GM19372 (cell line): ENCODE measurements around the gene OTOP2.
"Not testable (repeated sequence)": the region's sequence is repeated elsewhere in the genome, so short reads cannot be mapped to it uniquely, and the experiment has no call there.

Source experiments
- ATAC-seq: cut with Tn5 transposase; IDR thresholded peaks from one replicate; pipeline ENCODE4 v1.9.1; 2021; ENCODE audit warnings: mild to moderate bottlenecking, low read depth, moderate library complexity; ENCODE audit not compliant: unreplicated experiment

The OTOP2 gene

DNA sequence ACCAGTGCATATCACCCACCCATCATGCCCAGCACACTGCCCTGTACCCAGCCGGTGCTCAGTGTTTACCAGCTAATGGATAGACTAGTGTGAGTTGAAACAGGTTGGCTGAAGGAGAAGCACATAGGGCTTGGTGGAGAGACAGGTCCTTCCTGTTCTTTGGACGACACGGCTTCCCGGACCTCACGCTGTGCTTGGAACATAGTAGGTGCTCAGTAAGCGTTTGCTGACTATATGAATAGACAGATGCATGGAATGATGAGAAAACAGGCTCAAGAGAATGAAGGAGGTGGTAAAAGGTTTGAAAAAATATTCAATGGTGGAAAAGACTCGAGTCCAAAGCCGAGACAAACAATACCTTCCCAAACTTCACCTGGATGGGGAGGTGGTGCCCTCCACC, 23.9 kb upstream of the OTOP2 start:
- ATAC-seq, result no peak

DNA sequence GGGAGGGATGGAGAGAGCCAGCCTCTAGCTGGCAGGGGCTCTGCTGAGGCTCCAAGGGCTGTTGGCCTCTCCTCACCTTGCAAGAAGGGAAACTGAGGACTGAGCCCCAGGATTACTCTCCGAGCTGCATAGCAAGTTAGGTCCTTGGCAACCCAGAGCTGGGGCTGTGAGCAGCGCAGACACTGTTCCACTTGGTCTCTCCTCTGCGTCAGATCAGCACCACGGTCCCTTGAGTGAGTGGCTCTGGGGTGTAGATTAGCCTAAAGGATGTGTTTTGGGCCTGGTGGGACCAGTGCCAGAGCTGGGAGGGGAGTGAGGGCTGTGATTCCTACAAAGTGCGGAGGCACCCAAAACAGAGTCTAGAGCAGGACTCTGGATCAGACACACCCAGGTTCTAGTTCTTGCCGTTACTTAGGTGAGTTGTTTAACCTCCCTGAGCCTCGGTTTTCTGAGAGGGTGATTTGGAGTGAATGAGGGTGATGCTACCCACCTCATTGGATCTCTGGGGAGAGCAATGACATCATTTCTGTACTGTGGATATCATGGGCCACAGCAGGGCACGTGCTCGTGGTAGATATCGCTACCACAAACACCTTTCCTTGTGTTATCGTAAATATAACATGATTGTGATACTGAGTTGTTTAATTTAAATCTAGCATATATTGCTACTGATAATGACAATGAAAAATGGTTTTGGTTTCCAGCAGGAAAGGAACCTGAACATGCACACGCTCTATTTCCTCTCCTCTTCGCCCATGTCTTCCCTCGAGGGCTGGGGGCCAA, 22.5 kb upstream of the OTOP2 start:
- ATAC-seq, result no peak

- no peak for ATAC-seq
Measured at GRCh38 chr17:74903034-74903433, 21.0 kb upstream of the OTOP2 start.

- no peak for ATAC-seq
Measured at GRCh38 chr17:74903671-74904070, 20.4 kb upstream of the OTOP2 start.

DNA sequence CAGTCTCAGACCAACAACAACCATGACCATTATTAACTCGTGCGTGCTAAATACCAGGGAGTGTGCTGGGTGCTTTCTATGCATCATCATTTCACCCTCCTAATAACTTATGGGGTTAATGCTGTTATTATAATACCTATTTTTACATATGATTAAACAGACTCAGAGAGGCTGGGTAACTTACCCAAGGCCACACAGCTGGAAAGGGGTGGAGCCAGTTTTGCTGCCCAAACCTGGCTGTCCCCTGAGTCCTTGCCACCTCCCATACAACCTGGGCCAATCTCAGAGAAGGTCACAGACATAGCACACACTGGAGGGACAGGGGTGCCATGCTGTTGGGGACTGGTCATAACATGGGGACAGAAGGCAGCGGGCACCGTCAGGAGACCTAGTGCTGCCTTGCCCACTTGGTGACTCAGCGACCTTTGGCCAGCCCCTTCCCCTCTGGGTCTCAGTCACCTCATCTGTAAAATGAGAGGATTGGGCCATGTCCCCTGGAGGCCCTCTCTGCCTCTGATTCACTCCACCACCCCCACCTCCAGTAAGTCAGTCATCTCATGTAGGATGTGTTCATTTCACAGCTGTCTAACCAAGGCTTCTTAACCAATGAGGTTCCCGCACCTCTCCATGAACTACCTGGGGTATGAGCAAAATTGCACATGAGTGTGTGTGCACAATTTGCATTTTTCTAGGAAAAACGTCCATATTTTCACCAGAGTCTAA, 19.2 kb upstream of the OTOP2 start:
- no peak for ATAC-seq

GRCh38 chr17:74906214-74906793, 17.8 kb upstream of the OTOP2 start:
- not testable (repeated sequence) for ATAC-seq

GRCh38 chr17:74907012-74907411, 17.1 kb upstream of the OTOP2 start:
- ATAC-seq, result no peak

- not testable (repeated sequence) for ATAC-seq
Measured at GRCh38 chr17:74909097-74909496, 15.0 kb upstream of the OTOP2 start.

DNA sequence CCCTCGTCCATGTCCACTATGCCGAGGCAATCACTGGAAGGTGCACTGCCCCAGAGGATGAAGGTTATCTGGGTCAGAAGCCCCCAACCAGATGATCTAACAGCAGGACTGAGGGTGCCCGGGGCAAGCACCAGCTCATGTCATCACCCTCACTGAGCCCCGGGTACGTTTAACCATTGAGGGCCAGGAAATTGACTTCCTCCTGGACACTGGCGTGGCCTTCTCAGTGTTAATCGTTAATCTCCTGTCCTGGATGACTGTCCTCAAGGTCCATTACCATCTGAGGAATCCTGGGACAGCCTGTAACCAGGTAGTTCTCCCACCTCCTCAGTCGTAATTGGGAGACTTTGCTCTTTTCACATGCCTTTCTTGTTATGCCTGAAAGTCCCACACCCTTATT, 12.7 kb upstream of the OTOP2 start:
- ATAC-seq, result not testable (repeated sequence)

DNA sequence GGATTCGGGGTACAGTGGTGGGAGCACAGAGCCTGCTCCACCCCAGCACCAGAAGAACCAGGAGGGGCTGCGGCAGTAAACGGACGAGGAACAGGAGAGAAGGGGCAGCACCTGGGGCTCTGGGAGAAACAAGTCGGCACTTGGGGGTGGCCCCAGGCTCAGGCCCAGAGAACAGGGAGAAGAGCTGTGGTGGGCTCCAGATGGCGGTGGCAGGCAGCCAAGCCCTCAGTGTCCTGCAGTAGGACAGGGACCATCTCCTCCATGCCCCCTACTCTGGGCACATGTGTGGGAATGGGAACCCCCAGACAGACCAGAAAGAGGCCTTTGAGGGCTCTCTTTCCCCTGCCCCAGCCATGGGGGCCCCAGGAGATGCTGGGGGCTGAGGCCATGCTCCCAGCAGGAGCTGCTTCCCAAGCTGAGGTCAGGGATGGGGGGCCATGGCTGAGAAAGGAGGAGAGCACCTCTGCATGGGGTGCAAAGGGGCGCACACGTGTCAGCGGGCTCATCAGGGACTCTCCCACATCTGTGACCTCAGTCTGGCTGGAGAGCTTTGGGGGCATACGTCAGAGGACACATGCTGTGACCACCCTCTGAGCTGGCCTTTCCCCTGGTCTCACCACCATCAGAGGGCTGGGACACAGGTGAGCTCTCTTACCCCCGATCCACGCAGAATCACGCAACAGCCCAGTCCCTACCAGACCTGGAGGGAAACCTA, 7.8 kb upstream of the OTOP2 start:
- ATAC-seq, result no peak

GRCh38 chr17:74916851-74917199, 7.2 kb upstream of the OTOP2 start:
- ATAC-seq, result no peak

GRCh38 chr17:74917430-74917829, 6.6 kb upstream of the OTOP2 start:
- ATAC-seq, result no peak

DNA sequence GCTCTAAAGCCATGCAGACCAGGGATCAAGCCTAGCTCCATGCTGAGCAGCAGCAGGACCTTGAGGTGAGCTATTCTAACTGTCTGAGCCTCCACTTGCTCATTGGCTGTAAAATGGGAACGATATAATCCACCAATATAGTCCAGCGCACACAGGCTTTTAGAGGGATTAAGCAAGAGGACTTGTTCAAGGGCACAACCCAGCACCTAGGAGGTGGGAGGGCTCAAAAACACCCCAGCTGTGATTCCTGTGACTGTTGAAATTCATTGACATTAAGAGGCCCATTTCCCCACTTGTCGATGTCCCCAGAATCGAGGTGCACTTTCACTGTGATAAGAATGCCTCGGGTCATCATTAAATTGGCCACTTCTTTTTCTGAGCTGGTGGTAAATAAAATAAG, 5.2 kb upstream of the OTOP2 start:
- no peak for ATAC-seq

- ATAC-seq, result no peak
Measured at GRCh38 chr17:74919440-74920305, 4.4 kb upstream of the OTOP2 start.

DNA sequence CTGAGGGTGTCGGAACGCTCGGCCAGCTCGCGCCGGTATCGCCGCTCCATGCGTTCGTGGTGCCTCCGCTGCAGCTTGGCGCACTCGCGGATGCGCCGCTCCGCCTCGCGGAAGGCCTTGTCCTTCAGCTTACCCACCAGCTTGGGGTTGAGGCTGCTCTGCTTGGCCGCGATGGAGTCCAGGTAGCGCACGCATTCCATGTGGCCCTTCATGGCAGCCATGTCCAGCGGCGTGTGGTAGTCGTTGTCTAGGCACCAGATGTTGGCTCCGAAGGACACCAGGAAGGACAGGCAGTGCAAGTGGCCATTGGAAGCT, 3.8 kb upstream of the OTOP2 start:
- no peak for ATAC-seq

- ATAC-seq, result no peak
Measured at GRCh38 chr17:74920642-74921025, 3.4 kb upstream of the OTOP2 start.

GRCh38 chr17:74921026-74921681, 2.9 kb upstream of the OTOP2 start:
- no peak for ATAC-seq

DNA sequence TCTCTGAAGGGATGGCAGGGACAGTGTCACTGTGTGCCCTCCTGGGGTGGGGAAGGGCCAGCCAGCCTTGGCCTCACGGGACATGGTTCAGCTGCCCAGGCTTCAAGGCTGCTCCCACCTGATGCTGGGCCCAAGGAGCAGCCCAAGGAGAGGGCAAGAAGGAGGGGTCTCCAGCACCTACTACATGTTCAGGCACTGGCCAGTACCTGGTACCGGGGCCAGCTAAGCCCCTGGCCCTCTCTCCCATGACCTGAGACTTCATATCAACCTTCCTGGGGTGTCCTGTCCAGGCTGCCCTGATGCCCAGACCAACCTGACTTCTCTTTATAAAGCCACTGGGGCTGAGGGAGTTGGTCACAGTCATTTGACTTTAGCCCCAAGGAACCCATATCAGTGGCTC, 2.3 kb upstream of the OTOP2 start:
- no peak for ATAC-seq

GRCh38 chr17:74922172-74922571, 1.9 kb upstream of the OTOP2 start:
- no peak for ATAC-seq
